GM21717 (cell line): ENCODE measurements around the gene GLUL.

ENCODE experiments used
- ATAC-seq: cut with Tn5 transposase; IDR thresholded peaks from one replicate; pipeline ENCODE4 v1.9.1; 2021; ENCODE audit warnings: mild to moderate bottlenecking, moderate library complexity; ENCODE audit not compliant: unreplicated experiment

The GLUL gene

DNA sequence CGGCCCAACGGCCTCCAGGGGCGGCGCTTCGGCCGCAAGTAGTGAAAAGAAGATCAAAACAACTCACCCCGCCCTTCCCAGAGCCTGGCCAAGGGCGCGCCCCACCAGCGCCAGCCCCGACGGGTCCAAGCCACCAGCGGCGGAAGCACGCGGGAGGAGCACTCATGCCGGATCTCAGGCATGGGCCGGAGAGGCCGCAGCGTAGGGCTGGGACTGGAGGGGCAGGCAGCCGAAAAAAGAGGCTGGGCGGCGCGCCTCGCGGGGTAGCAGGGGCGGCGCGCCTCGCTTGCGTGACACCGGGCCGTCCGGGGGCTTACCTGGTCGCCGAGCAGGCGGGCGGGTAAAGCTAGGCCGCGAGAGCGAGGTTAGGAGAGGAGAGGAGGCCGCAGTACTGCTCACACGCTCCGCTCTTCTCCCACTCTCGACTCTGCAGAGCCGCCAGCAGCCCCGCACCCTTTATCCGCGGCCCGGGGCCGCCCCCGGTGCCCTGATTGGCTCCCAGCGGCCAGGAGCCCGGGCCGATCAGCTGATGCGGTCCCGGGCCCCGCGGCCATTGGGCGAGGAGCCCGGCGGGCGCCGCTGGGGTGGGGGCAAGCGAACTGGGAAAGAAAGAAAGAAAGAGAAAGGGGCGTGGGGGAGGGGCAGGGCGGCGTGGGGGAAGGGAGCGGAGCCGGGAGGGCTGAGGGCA lies at the start of gene GLUL:
GLUL (minus strand) TSS at position 429 of the 688 bp plus-strand sequence. CDS start 3,053 bp downstream, outside the sequence.
- ATAC-seq: peak; percentile 81

GRCh38 chr1:182438326-182438725 lies 46.7 kb upstream of the GLUL start:
- no peak for ATAC-seq

DNA sequence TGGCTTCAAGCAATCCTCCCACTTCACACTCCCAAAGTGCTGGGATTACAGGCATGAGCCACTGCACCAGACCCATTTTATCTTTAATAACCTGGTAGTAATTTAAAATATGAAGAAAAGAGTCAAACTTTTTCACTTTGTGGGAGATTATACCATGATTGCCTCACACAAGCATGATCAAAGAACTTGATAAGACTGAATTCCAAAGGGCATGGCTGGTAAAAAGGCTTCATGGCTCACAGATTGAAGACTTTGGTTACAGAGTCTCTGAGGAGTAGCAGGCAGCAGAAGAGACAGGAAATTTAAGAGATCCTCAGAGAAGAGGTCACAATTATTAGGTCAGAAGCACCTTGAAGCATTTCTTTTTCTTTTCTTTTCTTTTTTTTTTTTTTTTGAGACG lies 42.0 kb upstream of the GLUL start:
- ATAC-seq: no peak

DNA sequence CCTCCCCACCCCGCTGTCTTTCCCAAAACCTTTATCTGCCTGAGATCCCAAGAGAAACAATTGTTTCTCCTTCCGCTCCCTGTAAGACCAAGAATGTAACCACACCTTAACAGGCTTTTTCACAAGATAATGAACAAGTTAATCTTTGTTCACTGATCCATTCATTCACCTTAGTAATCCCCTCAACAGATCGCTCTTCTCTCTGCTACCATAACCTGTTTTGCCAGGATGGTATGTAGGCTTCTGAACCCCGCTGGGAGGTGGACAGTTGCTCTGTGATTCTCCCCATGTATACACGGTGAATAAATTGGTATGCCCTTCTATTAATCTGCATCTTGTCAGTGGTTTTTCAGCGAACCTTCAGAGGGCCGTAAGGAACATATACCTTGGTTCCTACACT lies 39.7 kb upstream of the GLUL start:
- no peak for ATAC-seq

DNA sequence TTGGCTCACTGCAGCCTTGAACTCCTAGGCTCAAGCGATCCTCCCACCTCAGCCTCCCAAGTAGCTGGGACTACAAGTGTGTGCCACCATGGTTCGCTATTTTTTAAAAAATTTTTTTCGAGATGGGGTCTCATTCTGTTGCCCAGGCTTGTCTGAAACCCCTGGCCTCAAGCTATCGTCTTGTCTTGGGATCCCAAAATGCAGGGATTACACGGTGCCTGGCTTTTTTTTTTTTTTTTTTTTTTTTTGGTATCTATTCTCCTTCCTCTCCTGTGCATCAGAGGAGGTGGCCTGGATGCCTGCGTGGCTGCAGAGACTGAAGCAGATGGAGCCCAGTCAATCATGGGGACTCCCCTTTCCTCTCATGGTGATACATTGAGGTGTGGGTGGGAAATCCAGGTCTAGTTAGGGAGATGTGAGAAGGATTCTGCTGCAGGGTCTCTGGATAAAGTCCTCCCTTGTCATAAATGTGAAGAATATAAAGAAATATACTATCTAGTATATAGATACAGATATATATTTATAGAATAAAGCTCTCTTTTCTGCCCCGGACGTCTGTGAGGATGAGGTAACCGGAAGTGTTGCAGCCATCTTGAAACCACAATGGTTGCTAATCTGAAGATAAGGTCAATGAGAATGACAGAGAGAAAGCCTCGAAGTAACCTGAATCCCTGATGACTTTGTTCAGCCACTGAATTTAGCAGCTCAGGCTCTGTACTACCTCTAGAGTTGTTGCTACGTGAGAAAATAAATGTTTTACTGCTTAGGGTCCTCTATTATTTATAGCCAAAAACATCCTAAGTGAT lies 38.9 kb upstream of the GLUL start:
- ATAC-seq: peak; percentile 33

GRCh38 chr1:182428043-182428442 lies 36.5 kb upstream of the GLUL start:
- peak; percentile 34 for ATAC-seq

DNA sequence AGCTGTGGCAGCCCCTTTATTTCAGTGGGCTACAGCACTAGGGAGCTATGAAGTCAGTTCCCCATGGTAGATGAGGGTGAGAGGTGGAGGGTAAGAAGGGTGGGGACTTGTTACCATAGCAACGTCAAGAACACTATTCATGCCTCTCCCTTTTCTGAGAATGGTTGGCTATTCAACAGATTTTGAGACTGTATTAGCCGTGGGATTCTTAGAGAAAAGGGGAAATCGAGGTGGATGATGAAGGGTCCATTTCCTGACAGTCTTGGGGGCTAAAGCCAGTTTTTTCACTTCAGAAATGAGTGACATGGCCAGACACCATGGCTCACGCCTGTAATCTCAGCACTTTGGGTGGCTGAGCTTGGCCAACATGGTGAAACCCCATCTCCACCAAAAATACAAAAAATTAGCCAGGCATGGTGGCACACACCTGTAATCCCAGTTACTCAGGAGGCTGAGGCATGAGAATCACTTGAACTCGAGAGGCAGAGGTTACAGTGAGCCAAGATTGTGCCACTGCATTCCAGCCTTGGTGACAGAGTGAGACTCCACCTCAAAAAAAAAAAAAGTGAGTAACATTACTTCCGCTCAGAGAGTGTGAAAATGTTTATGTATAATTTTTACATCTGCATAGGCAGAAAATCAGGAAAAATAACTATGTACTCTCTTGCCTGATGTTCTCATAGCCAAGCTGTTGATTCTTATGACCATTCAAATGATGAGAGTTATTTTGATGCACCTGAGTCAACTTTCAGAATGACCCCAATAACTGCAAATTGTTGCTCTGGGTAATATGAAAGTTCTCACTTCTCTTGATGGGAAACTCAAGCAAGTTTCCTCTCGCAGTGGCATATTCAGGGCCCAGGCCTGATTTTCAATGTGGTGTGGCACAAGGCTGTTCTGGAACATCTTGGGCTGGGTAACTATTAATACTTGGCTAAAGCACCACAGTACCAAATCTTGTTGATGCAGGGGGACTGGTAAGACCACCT lies 35.1 kb upstream of the GLUL start:
- ATAC-seq: peak; percentile 73

GRCh38 chr1:182415789-182416188 lies 24.2 kb upstream of the GLUL start:
- ATAC-seq: no peak

DNA sequence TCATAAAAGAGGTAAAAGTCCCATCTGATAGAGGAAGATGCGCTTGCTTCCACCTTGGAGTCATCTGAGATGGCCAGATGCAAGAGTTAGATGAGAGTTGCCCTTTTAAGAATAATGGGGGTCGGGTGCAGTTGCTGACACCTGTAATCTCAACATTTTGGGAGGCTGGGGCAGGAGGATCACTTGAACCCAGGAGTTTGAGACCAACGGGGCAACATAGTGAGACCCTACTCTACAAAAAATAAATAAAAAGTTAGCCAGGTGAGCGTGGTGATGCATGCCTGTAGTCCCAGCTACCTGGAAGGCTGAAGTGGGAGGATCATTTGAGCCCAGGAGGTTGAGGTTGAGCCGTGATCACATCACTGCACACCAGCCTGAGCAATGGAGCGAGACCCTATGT lies 22.4 kb upstream of the GLUL start:
- no peak for ATAC-seq

GRCh38 chr1:182413486-182413885 lies 21.9 kb upstream of the GLUL start:
- no peak for ATAC-seq

DNA sequence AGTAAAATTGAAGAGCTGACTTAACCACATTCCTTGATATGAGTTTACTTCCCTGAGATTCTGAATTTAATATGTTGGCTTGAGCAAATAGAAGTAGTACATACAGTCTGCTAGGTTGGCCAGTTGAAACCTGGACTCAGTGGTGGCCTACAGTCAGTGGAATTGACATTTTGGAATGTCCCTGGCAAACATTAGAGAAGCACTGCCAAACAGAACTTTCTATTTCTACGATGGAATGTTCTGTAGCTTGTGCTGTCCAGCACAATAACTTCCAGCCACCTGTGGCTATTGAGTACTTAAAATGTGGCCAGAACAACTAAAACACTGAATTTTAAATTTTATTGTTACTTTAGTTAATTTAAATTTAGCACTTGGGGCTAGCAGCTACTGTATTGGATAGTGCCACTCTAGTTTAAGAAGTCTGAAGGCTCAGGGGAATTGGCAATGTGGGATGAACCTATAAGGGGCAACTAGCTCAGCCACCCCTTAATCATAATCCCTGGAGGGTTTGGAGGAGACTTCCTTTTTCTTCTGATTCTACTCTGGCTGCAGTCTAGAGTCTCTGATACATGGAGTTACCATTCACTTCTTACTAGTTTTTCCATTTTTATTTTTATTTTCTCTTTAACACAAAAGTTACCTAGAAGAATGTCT lies 19.2 kb upstream of the GLUL start:
- ATAC-seq: no peak

GRCh38 chr1:182410138-182410537 lies 18.5 kb upstream of the GLUL start:
- ATAC-seq: no peak

DNA sequence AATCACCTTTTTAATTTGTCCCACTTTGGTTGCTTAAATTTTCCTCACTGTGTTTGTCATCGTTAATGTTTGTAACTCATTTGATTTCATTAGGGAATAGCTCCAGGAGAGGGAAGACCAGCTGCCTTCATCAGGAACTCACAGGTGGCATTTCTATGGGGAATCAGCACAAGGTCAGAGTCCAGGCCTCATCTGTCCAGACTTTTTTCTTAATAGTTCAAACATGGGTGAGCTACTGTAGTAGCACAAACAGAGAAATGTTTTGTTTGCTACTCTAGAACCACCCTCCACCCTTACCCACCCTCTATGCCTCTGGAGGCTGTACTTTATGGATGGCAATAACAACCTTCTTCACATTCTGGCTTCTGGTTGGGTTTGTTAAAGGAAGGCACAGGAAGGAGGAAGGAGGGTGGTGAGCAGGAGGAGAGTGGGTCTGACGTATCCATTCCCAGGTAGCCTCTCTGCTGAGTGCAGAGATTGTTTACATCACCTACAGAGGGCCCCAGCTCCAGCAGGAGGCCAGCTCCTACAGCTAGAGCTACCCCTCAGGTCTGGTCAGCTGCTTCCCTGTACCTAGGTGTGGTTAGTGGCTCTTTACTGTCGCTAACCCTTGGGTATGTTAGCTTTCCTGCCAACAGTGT lies 17.0 kb upstream of the GLUL start:
- no peak for ATAC-seq

DNA sequence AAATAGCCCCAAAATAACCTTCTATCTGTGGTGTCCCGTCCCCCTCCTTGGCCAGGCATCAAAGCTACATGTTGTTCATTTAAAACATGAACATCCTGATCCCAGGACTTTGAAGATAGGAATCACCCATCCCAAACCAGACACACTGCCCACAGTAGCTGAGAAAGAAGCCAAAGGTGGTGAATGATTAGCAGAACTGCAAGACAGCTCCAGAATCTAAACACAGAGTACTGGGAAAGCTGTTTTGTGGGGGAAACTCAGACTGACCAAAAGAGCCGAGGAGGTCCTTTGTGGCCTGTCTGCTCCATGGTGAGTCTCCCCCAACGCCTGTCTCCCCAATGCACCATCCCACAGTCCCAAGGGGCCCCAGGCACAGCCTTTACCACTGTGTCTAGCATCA lies 16.1 kb upstream of the GLUL start:
- no peak for ATAC-seq

DNA sequence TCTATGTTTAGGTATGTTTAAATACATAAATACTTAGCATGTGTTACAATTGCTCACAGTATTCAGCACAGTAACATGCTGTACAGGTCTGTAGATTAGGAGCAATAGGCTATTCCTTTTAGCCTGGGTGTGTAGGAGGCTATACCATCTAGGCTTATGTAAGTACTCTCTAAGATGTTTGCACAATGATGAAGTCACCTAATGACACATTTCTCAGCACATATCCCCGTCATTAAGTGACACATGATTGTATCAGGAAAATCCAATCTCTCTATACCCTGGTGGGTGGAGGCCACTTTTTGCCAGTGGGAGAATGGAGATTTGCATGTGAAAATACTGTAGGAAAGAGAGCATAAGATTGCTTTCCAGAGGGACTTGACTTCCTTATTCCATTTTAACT lies 14.4 kb upstream of the GLUL start:
- ATAC-seq: no peak

GRCh38 chr1:182405578-182405977 lies 14.0 kb upstream of the GLUL start:
- ATAC-seq: no peak

GRCh38 chr1:182404781-182405180 lies 13.2 kb upstream of the GLUL start:
- ATAC-seq: no peak

GRCh38 chr1:182400567-182400966 lies 9.0 kb upstream of the GLUL start, which contains the start of gene TEDDM1:
TEDDM1 (minus strand) TSS chr1:182400667; CDS start chr1:182400485, 182 bp downstream.
- no peak for ATAC-seq

- no peak for ATAC-seq
These were observed 6.2 kb upstream of the GLUL start for GRCh38 chr1:182397653-182398393.
